Measurements from ENCODE around the gene OSBP.
"Not testable (repeated sequence)": the region's sequence is repeated elsewhere in the genome, so short reads cannot be mapped to it uniquely, and the experiment has no call there.

OSBP gene

DNA sequence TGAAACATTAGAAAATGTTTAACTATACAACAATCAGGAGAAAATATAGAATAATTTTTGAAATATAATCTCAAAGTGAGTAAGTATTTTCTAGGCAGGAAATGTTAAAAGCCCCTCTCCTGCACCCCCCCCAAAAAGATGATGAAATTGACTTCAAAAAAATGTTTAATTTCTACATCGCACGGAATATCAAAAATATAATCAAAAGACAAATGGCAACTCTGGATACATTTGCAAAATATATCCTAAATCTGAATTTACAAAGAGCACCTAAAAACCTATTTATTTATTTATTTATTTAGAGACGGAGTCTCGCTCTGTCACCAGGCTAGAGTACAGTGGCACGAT lies 67.3 kb downstream of the OSBP start:
- no peak for DNase-seq (ENCODE audit: low read depth)
- TF ChIP-seq, protein P1, sequence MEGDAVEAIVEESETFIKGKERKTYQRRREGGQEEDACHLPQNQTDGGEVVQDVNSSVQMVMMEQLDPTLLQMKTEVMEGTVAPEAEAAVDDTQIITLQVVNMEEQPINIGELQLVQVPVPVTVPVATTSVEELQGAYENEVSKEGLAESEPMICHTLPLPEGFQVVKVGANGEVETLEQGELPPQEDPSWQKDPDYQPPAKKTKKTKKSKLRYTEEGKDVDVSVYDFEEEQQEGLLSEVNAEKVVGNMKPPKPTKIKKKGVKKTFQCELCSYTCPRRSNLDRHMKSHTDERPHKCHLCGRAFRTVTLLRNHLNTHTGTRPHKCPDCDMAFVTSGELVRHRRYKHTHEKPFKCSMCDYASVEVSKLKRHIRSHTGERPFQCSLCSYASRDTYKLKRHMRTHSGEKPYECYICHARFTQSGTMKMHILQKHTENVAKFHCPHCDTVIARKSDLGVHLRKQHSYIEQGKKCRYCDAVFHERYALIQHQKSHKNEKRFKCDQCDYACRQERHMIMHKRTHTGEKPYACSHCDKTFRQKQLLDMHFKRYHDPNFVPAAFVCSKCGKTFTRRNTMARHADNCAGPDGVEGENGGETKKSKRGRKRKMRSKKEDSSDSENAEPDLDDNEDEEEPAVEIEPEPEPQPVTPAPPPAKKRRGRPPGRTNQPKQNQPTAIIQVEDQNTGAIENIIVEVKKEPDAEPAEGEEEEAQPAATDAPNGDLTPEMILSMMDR (IDR thresholded peaks at IDR 0.05; ENCODE audit: low read depth, low read length, missing control alignments) = no peak
- H3K4me3 ChIP-seq (ENCODE audit: low read depth, low read length) = no peak overlapping the region

DNA sequence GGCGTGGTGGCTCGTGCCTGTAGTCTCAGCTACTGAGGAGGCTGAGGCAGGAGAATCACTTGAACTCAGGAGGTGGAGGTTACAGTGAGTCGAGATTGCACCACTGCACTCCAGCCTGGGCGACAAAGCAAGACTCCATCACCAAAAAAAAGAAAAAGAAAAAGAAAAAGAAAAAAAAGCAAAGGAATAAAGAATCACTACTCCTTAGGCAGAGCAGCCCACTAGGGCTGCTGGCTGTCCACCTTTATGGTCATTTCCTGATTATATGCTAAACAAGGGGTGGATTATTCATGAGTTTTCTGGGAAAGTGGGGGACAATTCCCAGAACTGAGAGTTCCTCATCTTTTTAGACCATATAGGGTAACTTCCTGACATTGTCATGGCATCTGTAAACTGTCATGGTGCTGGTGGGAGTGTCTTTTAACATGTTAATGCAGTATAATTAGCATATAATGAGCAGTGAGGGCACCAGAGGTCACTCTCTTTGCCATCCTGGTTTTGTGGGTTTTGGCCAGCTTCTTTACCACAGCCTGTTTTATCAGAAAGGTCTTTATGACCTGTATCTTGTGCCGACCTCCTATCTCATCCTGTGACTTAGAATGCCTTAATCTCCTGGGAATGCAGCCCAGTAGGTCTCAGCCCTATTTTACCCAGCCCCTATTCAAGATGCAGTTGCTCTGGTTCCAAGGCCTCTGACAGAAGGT lies 67.8 kb downstream of the OSBP start:
- H3K4me3 ChIP-seq (ENCODE audit: low read depth, low read length); DNase-seq (ENCODE audit: low read depth): not testable (repeated sequence)

DNA sequence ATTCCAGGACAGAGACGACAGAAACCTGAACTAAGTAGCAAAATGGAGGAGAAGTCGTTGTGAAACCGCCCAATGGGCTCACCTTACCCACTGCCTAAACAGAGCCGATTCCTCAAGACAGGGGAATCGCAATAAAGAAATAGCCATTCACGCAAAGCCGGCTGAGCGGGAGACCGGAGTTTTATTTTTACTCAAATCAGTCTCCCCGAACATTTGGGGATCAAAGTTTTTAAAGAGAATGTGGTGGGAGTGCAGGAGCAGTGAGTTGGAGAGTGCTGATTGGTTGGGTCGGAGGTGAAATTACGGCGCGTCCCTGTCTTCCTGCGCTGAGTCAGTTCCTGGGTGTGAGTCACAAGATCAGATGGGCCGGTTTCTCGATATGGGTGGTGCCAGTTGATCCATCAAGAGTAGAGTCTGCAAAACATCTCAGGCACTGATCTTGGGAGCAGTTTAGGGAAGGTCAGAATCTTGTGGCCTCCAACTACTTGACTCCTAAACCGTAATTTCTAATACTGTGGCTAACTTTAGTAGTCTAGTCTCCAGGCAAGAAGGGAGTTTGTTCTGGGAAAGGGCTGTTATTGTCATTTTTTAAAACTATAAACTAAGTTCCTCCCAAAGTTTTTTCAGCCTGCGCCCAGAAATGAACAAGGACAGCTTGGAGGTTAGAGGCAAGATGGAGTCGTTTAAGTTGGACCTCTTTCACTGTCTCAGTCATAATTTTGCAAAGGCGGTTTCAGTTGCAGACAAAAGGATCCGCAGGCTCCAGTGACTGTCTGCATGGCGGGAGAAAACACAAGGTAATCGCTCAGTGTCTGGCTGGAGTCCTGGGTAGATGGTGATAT lies 70.2 kb downstream of the OSBP start:
- TF ChIP-seq, protein P1 (IDR thresholded peaks at IDR 0.05; ENCODE audit: low read depth, low read length, missing control alignments) = no peak
- DNase-seq (ENCODE audit: low read depth) = no peak

DNA sequence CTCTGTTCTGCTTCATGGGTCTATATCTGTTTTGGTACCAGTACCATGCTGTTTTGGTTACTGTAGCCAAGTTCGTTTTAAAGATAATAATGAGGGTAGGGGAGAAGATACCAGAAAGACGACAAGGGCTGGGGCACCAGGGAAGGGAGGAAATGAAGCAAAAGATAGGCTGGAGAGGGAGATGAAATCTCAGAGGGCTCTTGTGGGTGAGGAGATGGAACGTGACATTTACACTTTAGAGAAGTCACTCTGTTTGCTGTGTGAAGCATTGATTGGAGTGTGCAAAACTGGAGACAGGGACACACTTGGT lies 70.8 kb downstream of the OSBP start:
- H3K4me3 ChIP-seq (ENCODE audit: low read depth, low read length) = no peak overlapping the region
- DNase-seq (ENCODE audit: low read depth) = no peak
- TF ChIP-seq, protein P1 (IDR thresholded peaks at IDR 0.05; ENCODE audit: low read depth, low read length, missing control alignments) = no peak

More for the DNA sequence above, 70.2 kb downstream of the OSBP start:
- no peak overlapping the region for H3K4me3 ChIP-seq (ENCODE audit: low read depth, low read length)

DNA sequence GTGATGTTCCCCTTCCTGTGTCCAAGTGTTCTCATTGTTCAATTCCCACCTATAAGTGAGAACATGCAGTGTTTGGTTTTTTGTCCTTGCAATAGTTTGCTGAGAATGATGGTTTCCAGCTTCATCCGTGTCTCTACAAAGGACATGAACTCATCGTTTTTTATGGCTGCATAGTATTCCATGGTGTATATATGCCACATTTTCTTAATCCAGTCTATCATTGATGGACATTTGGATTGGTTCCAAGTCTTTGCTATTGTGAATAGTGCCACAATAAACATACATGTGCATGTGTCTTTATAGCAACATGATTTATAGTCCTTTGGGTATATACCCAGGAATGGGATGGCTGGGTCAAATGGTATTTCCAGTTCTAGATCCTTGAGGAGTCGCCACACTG lies 71.9 kb downstream of the OSBP start:
- not testable (repeated sequence) for H3K4me3 ChIP-seq (ENCODE audit: low read depth, low read length); DNase-seq (ENCODE audit: low read depth)

DNA sequence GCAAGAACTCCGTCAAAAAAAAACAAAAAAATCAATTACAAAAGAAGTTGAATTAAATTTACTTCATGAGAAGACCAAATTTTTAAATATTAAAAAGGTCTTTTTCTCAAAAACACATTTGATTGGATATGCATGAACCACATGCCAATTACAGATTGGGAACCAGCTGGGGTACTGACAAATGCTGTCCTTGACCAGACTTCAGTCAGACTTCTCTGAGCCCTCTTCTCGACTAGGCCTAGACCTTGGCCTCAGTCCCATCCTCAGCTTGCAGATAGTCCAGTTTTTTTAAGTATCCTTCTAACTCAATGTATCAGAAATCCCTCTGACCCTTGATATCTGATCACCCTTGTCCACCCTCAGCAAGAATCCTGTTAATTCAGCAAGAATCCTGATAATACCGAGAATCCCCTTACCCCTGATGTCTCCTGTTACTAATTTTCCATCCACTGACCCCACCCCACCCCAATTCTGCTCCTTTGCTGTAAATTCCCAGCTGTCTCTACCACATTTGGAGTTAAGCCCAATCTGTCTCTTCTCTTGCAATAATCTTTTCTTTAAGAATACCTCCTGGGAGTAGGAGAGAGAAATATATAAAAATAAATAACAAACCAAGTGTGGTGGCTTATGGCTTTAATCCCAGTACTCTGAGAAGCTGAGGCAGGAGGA lies 73.3 kb downstream of the OSBP start:
- TF ChIP-seq, protein P1 (IDR thresholded peaks at IDR 0.05; ENCODE audit: low read depth, low read length, missing control alignments) = no peak
- no peak for DNase-seq (ENCODE audit: low read depth)
- H3K4me3 ChIP-seq (ENCODE audit: low read depth, low read length) = no peak overlapping the region

DNA sequence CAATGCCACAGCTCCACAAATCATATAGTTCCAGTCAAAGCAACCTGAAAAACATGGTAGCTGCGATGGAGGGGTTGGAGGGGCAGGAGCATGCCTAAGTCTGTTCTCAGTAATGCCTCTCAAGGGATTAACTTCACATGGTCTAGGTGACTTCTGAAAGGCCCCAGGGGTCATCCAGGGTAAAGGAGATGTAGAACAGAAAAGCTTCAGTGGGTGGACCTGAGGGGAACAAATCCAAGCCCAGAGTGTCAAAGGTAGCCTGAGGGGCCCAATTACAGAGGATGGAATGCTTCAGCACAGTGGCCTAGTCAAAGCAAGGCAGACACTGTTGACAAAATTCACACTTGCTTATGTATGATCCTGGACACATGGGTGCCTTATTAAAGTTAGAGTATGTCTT lies 80.9 kb downstream of the OSBP start:
- no peak for DNase-seq (ENCODE audit: low read depth)
- TF ChIP-seq, protein P1 (IDR thresholded peaks at IDR 0.05; ENCODE audit: low read depth, low read length, missing control alignments) = no peak
- H3K4me3 ChIP-seq (ENCODE audit: low read depth, low read length) = no peak overlapping the region

Data from GM12864 (cell line).